ENCODE results near the gene PLXNA2. TPM values are rescaled to one million over a fixed set of nuclear protein-coding genes. Genes with fewer than 3 reads are reported as not detected.

PLXNA2 gene
- total RNA-seq, 4 donors from 2014 or later = 12.2 to 45.7 (median 21.8) TPM

- no peak overlapping the region for H3K27ac ChIP-seq
- no peak for TF ChIP-seq POLR2A (IDR thresholded peaks at IDR 0.05)
- TF ChIP-seq, protein P1, sequence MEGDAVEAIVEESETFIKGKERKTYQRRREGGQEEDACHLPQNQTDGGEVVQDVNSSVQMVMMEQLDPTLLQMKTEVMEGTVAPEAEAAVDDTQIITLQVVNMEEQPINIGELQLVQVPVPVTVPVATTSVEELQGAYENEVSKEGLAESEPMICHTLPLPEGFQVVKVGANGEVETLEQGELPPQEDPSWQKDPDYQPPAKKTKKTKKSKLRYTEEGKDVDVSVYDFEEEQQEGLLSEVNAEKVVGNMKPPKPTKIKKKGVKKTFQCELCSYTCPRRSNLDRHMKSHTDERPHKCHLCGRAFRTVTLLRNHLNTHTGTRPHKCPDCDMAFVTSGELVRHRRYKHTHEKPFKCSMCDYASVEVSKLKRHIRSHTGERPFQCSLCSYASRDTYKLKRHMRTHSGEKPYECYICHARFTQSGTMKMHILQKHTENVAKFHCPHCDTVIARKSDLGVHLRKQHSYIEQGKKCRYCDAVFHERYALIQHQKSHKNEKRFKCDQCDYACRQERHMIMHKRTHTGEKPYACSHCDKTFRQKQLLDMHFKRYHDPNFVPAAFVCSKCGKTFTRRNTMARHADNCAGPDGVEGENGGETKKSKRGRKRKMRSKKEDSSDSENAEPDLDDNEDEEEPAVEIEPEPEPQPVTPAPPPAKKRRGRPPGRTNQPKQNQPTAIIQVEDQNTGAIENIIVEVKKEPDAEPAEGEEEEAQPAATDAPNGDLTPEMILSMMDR (IDR thresholded peaks at IDR 0.05) = no peak
- H3K9me3 ChIP-seq = no peaks in the 10 kb centered on the region
- H3K4me3 ChIP-seq (replicated peaks in 1 of 3) = peak overlapping the region in 2 of 3 donors; percentile 54 to 83
- no peaks in the 10 kb centered on the region for H3K27me3 ChIP-seq
- DNase-seq = no peak
- intact Hi-C loops (cut with DNase I) = loop anchor here (5.0 to 10.0 kb wide), 3 partner anchors 110 to 220 kb away; no protein-coding TSS in a partner anchor
- peaks cover 29 to 54% of the 10 kb centered on the region in 2 donors for H3K4me1 ChIP-seq
- 78 to 91% methylated on average over 3 of the region's 3 CpGs for WGBS, 2 donors
- no peaks in the 10 kb centered on the region for H3K36me3 ChIP-seq
These were observed 2.0 kb downstream of the PLXNA2 start for GRCh38 chr1:208242146-208242545.

DNA sequence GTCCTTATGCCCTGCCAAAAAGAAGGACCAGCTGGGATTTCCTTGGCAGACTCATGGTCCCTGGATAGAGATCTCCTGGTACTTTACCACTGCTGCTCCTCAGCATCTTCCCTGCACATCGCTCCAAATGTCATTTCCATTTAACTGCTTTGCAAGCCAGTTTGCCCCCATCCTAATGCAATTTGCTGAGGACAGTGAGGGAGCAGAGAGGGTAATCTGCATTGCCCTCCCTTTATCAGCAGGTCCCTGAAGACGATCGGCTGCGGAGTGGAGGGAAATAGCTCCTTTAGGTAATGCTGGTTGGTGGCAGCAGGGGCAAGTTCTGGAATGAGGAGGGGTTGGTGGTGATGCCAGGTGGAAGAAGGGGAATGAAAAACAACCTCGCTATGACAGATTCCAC lies 2.7 kb downstream of the PLXNA2 start:
- 81 to 90% methylated on average over 5 of the region's 5 CpGs for WGBS, 2 donors
- peaks cover 33 to 57% of the 10 kb centered on the region in 2 donors for H3K4me1 ChIP-seq
- peak overlapping the region in 1 of 3 donors; percentile 54 for H3K4me3 ChIP-seq (replicated peaks in 1 of 3)
- DNase-seq = no peak
- no peaks in the 10 kb centered on the region for H3K36me3 ChIP-seq
- H3K9me3 ChIP-seq = no peaks in the 10 kb centered on the region
- no peaks in the 10 kb centered on the region for H3K27me3 ChIP-seq
- intact Hi-C loops (cut with DNase I) = loop anchor here (5.0 to 10.0 kb wide), 3 partner anchors 109 to 219 kb away; no protein-coding TSS in a partner anchor
- H3K27ac ChIP-seq = no peak overlapping the region
- TF ChIP-seq, protein P1 (IDR thresholded peaks at IDR 0.05) = no peak
- no peak for TF ChIP-seq POLR2A (IDR thresholded peaks at IDR 0.05)

DNA sequence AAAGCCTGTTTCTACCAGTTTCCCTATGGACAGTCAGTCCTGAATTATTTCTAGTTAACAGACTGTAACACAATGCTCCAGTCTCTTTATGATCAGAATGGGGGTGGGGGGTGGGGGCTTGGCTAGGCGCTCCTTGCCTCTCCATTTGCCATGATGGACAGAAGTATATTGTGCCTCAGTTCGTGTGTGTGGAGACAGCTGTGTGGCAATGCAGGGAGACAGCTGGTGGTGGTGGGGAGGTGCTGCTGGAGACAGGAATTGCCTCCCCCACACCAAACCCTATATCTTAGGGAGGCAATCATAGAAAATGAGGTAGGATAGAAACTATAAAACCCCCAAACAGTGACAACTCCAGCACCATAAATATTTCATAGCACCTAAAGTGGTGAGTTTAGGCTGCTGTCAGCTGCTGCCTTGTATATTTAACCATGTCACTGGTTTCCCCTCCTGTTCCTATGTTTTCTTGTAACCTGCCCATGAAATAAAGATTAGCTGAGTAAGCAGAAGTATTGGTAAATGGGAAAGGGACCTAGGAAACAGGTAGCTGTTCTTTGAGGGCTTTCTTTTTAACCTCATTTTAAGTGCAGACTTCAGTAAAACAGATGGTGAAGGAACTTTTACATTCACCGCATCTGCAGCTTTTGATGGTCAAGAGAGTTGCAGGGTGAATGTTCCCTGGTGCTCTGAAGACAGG lies 3.4 kb downstream of the PLXNA2 start:
- Histone ChIP-seq H3K4me3 (replicated peaks in 1 of 3) (no peak overlapping the region), H3K9me3 (no peaks in the 10 kb centered on the region), H3K4me1 (peaks cover 40 to 64% of the 10 kb centered on the region in 2 donors), H3K27ac (no peak overlapping the region), H3K36me3 (no peaks in the 10 kb centered on the region), H3K27me3 (no peaks in the 10 kb centered on the region)
- intact Hi-C loops (cut with DNase I) = loop anchor here (5.0 to 10.0 kb wide), 3 partner anchors 109 to 219 kb away; no protein-coding TSS in a partner anchor
- 81 to 86% methylated on average over 3 of the region's 3 CpGs for WGBS, 2 donors
- TF ChIP-seq, protein P1 (IDR thresholded peaks at IDR 0.05) = no peak
- no peak for TF ChIP-seq POLR2A (IDR thresholded peaks at IDR 0.05)
- DNase-seq = no peak

DNA sequence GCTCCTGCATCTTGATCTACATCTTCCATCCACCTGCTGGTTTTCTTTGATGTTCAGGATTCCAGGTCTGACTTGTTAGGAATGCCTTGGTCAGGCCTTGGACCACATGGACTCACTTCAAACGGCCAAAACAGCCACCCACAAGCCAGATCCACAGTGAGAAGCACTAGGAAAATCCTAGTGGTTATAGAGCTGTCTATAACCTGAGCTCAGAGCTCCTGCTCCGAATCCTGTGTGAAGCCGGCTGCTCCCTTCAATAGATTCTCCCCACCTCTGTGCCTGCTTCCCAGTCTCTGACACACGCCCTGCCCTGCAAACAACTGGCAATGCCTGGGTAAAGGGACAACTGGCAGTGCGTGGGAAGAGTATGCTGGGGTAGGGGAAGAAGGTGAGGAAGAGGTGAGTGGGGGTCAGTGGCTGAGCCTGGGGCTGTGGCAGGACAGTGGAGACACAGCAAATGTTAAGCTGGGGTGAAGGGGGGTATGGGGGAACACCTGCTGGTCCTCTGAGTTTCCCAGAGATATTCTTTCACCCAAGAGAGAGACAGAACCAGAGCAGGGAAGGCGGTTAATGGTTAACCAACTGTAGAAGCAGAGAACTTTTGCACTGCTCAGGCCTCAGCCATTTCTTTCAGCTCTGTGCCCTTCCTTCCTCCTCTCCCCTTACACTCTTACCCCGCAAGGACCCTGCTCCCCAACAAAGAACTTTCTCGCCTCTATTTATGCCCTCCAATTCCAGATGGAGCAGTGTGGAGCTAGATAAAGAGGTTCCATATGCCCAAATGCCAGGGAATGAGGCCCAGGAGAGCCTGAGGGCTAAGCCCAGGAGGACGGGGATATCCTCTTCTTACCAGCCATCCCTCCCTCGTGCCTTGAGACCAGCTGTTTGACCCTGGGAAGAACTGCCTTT lies 4.5 kb downstream of the PLXNA2 start:
- peaks cover 51 to 66% of the 10 kb centered on the region in 2 donors for H3K4me1 ChIP-seq
- H3K27me3 ChIP-seq = no peaks in the 10 kb centered on the region
- H3K36me3 ChIP-seq = no peaks in the 10 kb centered on the region
- intact Hi-C loops (cut with DNase I) = loop anchor here (5.0 to 10.0 kb wide), 4 partner anchors 55 to 217 kb away; no protein-coding TSS in a partner anchor
- TF ChIP-seq, protein P1 (IDR thresholded peaks at IDR 0.05) = no peak
- no peak for TF ChIP-seq POLR2A (IDR thresholded peaks at IDR 0.05)
- no peak overlapping the region for H3K4me3 ChIP-seq (replicated peaks in 1 of 3)
- H3K27ac ChIP-seq = peak overlapping the region in 2 of 3 donors; percentile 7 to 50
- H3K9me3 ChIP-seq = no peaks in the 10 kb centered on the region
- 85 to 93% methylated on average over 10 of the region's 10 CpGs for WGBS, 2 donors
- no peak for DNase-seq
